CD4-positive, alpha-beta T cell (primary cell): ENCODE results near the gene KCNS1. TPM values are rescaled to one million over a fixed set of nuclear protein-coding genes. Genes with fewer than 3 reads are reported as not detected.
"Not testable (repeated sequence)": the region's sequence is repeated elsewhere in the genome, so short reads cannot be mapped to it uniquely, and the experiment has no call there.

ENCODE experiments used
- ATAC-seq: fragments of 200-7000 bp; cut with Tn5 transposase; one replicate; pipeline ENCODE4 v1.10.0; 2022; ENCODE audit warnings: mild to moderate bottlenecking; ENCODE audit not compliant: poor library complexity
- CTCF ChIA-PET: fragments of 350-600 bp; sonication (Branson Sonifier 250); formaldehyde crosslinking; loops from one replicate; lab custom pipeline; 2021; ENCODE audit warnings: antibody characterized with exemption, inconsistent platforms; lab: Charles Lee
- POLR2A ChIA-PET: fragments of 350-600 bp; sonication (Branson Sonifier 250); formaldehyde crosslinking; loops from one replicate; lab custom pipeline; 2021; ENCODE audit warnings: antibody characterized with exemption, inconsistent platforms; lab: Charles Lee
- DNase-seq, 14 experiments: peaks; one replicate each; pipeline ENCODE4 v3.0.0-alpha.2; 2013 to 2020; ENCODE audit warnings: mixed read lengths in 2 of 14
- H3K27ac ChIP-seq, 2 donors: one replicate each; pipeline versions ENCODE4 v1.5.1 to v1.7.0; 2013; ENCODE audit warnings: low read length in 2 of 2, low read depth in 1 of 2, mild to moderate bottlenecking in 1 of 2
- H3K27me3 ChIP-seq, 2 experiments: 1 replicate in 1 of 2; 2 replicates in 1 of 2; pipeline versions ENCODE4 v1.6.1 to v1.7.0; 2013; ENCODE audit warnings: low read length in 2 of 2, control low read depth in 1 of 2, mild to moderate bottlenecking in 1 of 2, moderate library complexity in 1 of 2; ENCODE audit not compliant: insufficient read depth in 2 of 2, control insufficient read depth in 1 of 2
- H3K36me3 ChIP-seq: one replicate; pipeline ENCODE4 v1.6.1; 2013; ENCODE audit warnings: low read length, control low read depth; ENCODE audit not compliant: insufficient read depth
- H3K4me1 ChIP-seq: one replicate; pipeline ENCODE4 v1.6.1; 2013; ENCODE audit warnings: low read length, control low read depth; ENCODE audit not compliant: insufficient read depth
- H3K4me3 ChIP-seq: one replicate; pipeline ENCODE4 v1.5.1; 2013; ENCODE audit warnings: mild to moderate bottlenecking, low read length, moderate library complexity
- H3K9me3 ChIP-seq, 2 experiments: 1 replicate in 1 of 2; 2 replicates in 1 of 2; pipeline versions ENCODE4 v1.6.1 to v1.7.0; 2013; ENCODE audit warnings: low read length in 2 of 2, mild to moderate bottlenecking in 2 of 2, control low read depth in 1 of 2, moderate library complexity in 1 of 2; ENCODE audit not compliant: control insufficient read depth in 1 of 2, insufficient read depth in 1 of 2
- H3K27ac Mint-ChIP-seq: one replicate; pipeline ENCODE4 v1.8.0; 2020; ENCODE audit warnings: mixed read lengths
- H3K27me3 Mint-ChIP-seq: one replicate; pipeline ENCODE4 v1.8.0; 2021; ENCODE audit warnings: mixed read lengths
- H3K36me3 Mint-ChIP-seq: one replicate; pipeline ENCODE4 v1.8.0; 2021; ENCODE audit warnings: low read depth, mixed read lengths
- H3K4me1 Mint-ChIP-seq: one replicate; pipeline ENCODE4 v1.8.0; 2021; ENCODE audit warnings: low read depth, mixed read lengths
- H3K4me3 Mint-ChIP-seq: one replicate; pipeline ENCODE4 v1.8.0; 2020; ENCODE audit warnings: mild to moderate bottlenecking, mixed read lengths
- H3K9me3 Mint-ChIP-seq: one replicate; pipeline ENCODE4 v1.8.0; 2020; ENCODE audit warnings: mixed read lengths
- intact Hi-C, 2 experiments: fragments of 100-400 bp; cut with DNase I in 1 of 2; cut with micrococcal nuclease in 1 of 2; formaldehyde crosslinking; loops; one replicate each; pipeline versions ENCODE4 v1.15.1 to v1.9.0; 2023 to 2025; cut with DNase I, micrococcal nuclease
- total RNA-seq, 174 experiments: library from RNA in 2 of 174; stranded (reverse) in 2 of 174; gene quantifications; one replicate each; pipeline ENCODE4 v1.2.3 and lab custom pipeline; 2021 to 2026
- TF ChIP-seq, protein P1 (sequence below): fragments of 200-600 bp; IDR thresholded peaks from one replicate; pipeline ENCODE4 v1.8.0; 2022; ENCODE audit warnings: antibody characterized with exemption, mild to moderate bottlenecking

The KCNS1 gene
- total RNA-seq, 2 experiments from 2014 or later = not detected

- CTCF ChIA-PET = interaction anchor here (0.9 to 2.0 kb wide), 3 partner anchors 22 to 108 kb away, joined by 3 to 7 read pairs (median 4); no protein-coding TSS in a partner anchor
- intact Hi-C loops = no loop called here
- POLR2A ChIA-PET = no interaction called here
- Histone ChIP-seq H3K36me3 (peaks cover 44% of the 10 kb centered on the region), H3K9me3 (no peaks in the 10 kb centered on the region), H3K27me3 (no peaks in the 10 kb centered on the region), H3K4me1 (peaks cover 14% of the 10 kb centered on the region), H3K27ac (no peak overlapping the region), H3K4me3 (no peak overlapping the region)
- Mint-ChIP-seq H3K36me3 (peaks cover 89% of the 10 kb centered on the region), H3K4me1 (peaks cover 86% of the 10 kb centered on the region), H3K27ac (peak overlapping the region; percentile 35), H3K27me3 (no peaks in the 10 kb centered on the region), H3K4me3 (no peak overlapping the region), H3K9me3 (no peaks in the 10 kb centered on the region)
- TF ChIP-seq, protein P1, sequence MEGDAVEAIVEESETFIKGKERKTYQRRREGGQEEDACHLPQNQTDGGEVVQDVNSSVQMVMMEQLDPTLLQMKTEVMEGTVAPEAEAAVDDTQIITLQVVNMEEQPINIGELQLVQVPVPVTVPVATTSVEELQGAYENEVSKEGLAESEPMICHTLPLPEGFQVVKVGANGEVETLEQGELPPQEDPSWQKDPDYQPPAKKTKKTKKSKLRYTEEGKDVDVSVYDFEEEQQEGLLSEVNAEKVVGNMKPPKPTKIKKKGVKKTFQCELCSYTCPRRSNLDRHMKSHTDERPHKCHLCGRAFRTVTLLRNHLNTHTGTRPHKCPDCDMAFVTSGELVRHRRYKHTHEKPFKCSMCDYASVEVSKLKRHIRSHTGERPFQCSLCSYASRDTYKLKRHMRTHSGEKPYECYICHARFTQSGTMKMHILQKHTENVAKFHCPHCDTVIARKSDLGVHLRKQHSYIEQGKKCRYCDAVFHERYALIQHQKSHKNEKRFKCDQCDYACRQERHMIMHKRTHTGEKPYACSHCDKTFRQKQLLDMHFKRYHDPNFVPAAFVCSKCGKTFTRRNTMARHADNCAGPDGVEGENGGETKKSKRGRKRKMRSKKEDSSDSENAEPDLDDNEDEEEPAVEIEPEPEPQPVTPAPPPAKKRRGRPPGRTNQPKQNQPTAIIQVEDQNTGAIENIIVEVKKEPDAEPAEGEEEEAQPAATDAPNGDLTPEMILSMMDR = no peak
- ATAC-seq (no peak), DNase-seq (no peak)
Observed at GRCh38 chr20:45066372-45066771, 34.6 kb downstream of the KCNS1 start.

DNA sequence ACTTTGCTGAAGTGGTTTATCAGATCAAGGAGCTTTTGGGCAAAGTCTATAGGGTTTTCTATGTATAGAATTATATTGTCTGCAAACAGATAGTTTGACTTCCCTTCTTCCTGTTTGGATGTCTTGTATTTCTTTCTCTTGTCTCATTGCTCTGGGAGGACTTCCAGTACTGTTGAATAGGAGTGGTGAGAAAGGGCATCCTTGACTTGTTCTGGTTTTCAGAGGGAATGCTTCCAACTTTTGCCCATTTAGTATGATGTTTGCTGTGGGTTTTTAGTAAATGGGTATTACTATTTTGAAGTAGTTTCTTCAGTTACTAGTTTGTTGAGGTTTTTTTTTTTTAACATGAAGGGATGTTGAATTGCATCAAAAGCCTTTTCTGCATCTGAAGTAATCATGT is 36.1 kb downstream of the KCNS1 start:
- H3K27me3 ChIP-seq = no peaks in the 10 kb centered on the region
- H3K27ac Mint-ChIP-seq = peak overlapping the region; percentile 73
- intact Hi-C loops = no loop called here
- H3K36me3 ChIP-seq = peaks cover 50% of the 10 kb centered on the region
- no peak overlapping the region for H3K4me3 ChIP-seq
- TF ChIP-seq, protein P1 = no peak
- no peaks in the 10 kb centered on the region for H3K27me3 Mint-ChIP-seq
- peaks cover 87% of the 10 kb centered on the region for H3K4me1 Mint-ChIP-seq
- H3K27ac ChIP-seq = no peak overlapping the region
- DNase-seq = no peak
- ChIA-PET CTCF (interaction anchor here (1.6 kb wide), 1 partner anchor 21 kb away, joined by 11 read pairs; no protein-coding TSS in a partner anchor), POLR2A (no interaction called here)
- H3K4me3 Mint-ChIP-seq = no peak overlapping the region
- no peaks in the 10 kb centered on the region for H3K9me3 Mint-ChIP-seq
- ATAC-seq = no peak
- peaks cover 90% of the 10 kb centered on the region for H3K36me3 Mint-ChIP-seq
- peaks cover 4% of the 10 kb centered on the region for H3K4me1 ChIP-seq
- no peaks in the 10 kb centered on the region for H3K9me3 ChIP-seq

- not testable (repeated sequence) for ATAC-seq
Observed at GRCh38 chr20:45063107-45063506, 37.8 kb downstream of the KCNS1 start.

DNA sequence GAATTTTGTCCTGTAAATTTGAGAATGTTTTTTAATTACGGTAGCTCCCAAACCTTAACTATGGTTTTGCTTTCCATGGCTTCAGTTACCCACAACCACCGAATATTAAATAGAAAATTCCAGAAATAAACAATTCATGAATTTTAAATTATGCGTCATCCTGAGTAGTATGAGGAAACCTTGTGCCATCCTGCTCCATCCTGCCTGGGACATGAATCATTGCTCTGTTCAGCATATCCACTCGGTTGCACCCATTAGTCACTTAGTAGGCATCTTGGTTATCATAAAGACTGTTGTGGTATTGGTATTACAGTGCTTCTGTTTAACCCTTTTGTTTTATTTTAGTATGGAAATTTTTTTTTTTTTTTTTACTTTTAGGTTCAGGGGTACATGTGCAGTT is 39.7 kb downstream of the KCNS1 start:
- no peak for DNase-seq
- Histone ChIP-seq H3K4me3 (no peak overlapping the region), H3K27me3 (no peaks in the 10 kb centered on the region), H3K36me3 (peaks cover 50% of the 10 kb centered on the region), H3K4me1 (peaks cover 9% of the 10 kb centered on the region), H3K9me3 (no peaks in the 10 kb centered on the region), H3K27ac (no peak overlapping the region)
- Mint-ChIP-seq H3K4me3 (no peak overlapping the region), H3K27ac (peak overlapping the region; percentile 72), H3K4me1 (peaks cover 84% of the 10 kb centered on the region), H3K36me3 (peaks cover 87% of the 10 kb centered on the region), H3K9me3 (no peaks in the 10 kb centered on the region), H3K27me3 (no peaks in the 10 kb centered on the region)
- POLR2A ChIA-PET = interaction anchor here (1.0 to 1.9 kb wide), 2 partner anchors 10 to 63 kb away, joined by 3 to 4 read pairs; no protein-coding TSS in a partner anchor
- ATAC-seq = no peak
- intact Hi-C loops = no loop called here
- TF ChIP-seq, protein P1 = no peak
- CTCF ChIA-PET = interaction anchor here (0.7 to 2.2 kb wide), 2 partner anchors 10 to 17 kb away, joined by 5 to 9 read pairs; no protein-coding TSS in a partner anchor

More at GRCh38 chr20:45063107-45063506, 37.8 kb downstream of the KCNS1 start:
- DNase-seq, intact Hi-C loops, POLR2A ChIA-PET, H3K27ac ChIP-seq, H3K27me3 ChIP-seq, H3K4me1 ChIP-seq, H3K27me3 Mint-ChIP-seq, H3K4me3 ChIP-seq, H3K9me3 Mint-ChIP-seq, CTCF ChIA-PET, H3K9me3 ChIP-seq: not testable (repeated sequence)
- peaks cover 52% of the 10 kb centered on the region for H3K36me3 ChIP-seq
- Mint-ChIP-seq H3K27ac (peak overlapping the region; percentile 73), H3K36me3 (peaks cover 87% of the 10 kb centered on the region), H3K4me3 (peak overlapping the region; percentile 7), H3K4me1 (peaks cover 84% of the 10 kb centered on the region)
